GM19452 (cell line): Measurements from ENCODE around the gene RAPH1.

Experiments used
- ATAC-seq: cut with Tn5 transposase; IDR thresholded peaks from one replicate; pipeline ENCODE4 v1.9.1; 2021; ENCODE audit not compliant: unreplicated experiment

The RAPH1 gene

GRCh38 chr2:203366639-203367466, 168.2 kb downstream of the RAPH1 start:
- ATAC-seq: no peak

GRCh38 chr2:203361922-203362321, 173.2 kb downstream of the RAPH1 start:
- no peak for ATAC-seq

DNA sequence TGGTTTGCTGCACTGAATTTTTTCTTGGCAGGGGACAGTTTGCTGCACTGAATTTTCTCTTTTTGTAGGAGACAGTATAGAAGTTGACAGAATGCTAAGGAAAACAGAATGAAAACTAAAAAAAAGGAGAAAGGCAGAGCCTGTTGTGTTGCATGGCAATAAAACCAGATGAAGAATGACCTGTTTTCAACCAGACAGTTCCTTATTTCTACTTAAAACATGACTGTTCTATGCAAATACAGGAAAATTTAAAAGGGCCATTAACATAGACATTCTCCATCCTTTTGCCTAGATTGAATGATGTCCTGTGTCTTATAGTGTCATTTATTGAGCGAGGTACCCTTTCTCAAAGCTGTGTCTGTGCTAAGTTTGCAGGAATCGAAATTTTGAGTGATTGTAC, 173.6 kb downstream of the RAPH1 start:
- no peak for ATAC-seq

GRCh38 chr2:203360833-203361430, 174.2 kb downstream of the RAPH1 start:
- no peak for ATAC-seq

GRCh38 chr2:203359450-203359849, 175.7 kb downstream of the RAPH1 start:
- no peak for ATAC-seq

GRCh38 chr2:203354966-203355365, 180.1 kb downstream of the RAPH1 start:
- no peak for ATAC-seq

- ATAC-seq: no peak
Observed at GRCh38 chr2:203352604-203353255, 182.4 kb downstream of the RAPH1 start.

DNA sequence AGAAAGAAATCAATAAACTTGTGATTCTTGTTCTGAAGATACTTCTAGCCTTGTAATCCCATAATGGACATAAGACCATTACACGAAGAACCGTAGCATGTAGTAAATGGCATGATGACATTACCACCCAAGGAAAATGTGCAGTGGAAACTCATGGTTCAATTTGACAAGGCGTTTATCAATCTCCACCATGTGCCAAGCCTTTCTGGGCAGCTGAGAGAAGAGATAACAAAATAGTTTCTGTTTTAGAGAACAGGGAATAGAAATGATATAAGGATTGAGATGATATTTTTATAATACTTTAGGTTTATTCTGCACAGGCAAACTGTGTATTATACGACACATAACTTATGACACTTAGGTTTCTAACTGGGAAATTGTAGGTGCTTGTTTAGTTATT, 187.7 kb downstream of the RAPH1 start:
- no peak for ATAC-seq

DNA sequence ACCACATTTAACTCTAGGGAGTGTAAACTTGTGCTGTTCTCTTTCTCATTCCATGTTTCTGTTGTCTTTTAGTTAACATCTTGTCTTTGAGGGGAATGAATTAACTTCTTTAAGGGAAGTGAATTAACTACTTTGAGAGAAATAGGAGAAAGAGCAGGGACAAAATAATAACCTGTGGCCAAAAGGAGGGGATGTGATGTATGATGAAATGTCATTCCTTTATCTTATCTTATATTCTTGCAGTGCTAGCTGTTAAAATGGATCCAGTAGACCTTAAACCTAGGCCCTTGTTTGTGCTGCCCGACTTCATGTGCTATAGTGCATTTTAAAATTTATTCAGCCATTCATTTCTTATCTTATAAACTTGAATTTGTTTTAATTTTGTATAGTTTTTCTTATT, 188.5 kb downstream of the RAPH1 start:
- ATAC-seq: no peak

GRCh38 chr2:203344667-203345066, 190.4 kb downstream of the RAPH1 start:
- no peak for ATAC-seq
